Measurements from ENCODE around the gene ATG5.

DNA sequence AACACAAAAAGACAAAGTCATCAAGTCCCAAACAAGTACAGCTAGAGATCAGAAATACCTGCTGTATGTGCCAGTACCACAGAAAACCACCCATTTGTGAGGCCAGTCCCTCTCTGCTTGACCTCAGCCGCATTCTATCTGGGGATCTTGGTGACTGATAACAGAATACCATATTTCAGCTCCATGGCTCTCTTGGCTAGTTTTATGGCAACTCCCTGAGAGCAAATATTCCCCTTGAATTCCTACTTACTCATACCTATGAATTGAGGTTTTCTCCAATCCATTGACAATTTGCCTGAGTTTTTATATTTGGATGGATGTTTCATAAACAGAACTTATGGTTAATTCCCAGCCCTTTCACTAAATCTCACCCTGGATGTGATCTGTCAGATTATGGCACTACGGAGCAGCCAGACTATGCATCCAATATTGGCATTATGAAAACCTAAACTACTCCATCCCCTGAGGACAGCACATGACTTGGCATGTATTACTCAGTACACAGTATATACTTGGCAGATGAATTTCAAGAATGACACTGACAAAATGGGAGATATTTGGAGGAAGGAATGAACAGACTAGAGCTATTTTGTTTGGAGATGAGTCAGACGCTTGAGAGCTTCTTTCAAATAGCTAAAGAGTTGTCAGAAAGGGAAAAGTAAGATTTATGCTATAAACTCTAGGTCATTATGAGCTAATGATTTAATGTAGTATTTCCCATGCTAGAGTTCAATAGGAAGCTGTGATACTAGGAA lies 143.7 kb downstream of the ATG5 start:
- TF ChIP-seq POLR2AphosphoS5 (IDR thresholded peaks at IDR 0.05; ENCODE audit: low read depth, low read length) (peak; percentile 30; the same call in 1 of the 2 replicates), ELF1 (IDR thresholded peaks at IDR 0.05) (no peak), RAD21 (IDR thresholded peaks at IDR 0.05; ENCODE audit: low read length) (no peak), TAF1 (IDR thresholded peaks at IDR 0.05; ENCODE audit: borderline replicate concordance, low read depth, low read length) (no peak), TCF12 (IDR thresholded peaks at IDR 0.05) (peak; percentile 76), SMC3 (IDR thresholded peaks at IDR 0.05; ENCODE audit: low read depth, low read length) (no peak), YY1 (IDR thresholded peaks at IDR 0.05; ENCODE audit: low read depth) (no peak)
- TF ChIP-seq, protein P1, sequence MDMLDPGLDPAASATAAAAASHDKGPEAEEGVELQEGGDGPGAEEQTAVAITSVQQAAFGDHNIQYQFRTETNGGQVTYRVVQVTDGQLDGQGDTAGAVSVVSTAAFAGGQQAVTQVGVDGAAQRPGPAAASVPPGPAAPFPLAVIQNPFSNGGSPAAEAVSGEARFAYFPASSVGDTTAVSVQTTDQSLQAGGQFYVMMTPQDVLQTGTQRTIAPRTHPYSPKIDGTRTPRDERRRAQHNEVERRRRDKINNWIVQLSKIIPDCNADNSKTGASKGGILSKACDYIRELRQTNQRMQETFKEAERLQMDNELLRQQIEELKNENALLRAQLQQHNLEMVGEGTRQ (IDR thresholded peaks at IDR 0.05; ENCODE audit: borderline replicate concordance, low read depth, low read length) = no peak
- TF ChIP-seq, protein P2, sequence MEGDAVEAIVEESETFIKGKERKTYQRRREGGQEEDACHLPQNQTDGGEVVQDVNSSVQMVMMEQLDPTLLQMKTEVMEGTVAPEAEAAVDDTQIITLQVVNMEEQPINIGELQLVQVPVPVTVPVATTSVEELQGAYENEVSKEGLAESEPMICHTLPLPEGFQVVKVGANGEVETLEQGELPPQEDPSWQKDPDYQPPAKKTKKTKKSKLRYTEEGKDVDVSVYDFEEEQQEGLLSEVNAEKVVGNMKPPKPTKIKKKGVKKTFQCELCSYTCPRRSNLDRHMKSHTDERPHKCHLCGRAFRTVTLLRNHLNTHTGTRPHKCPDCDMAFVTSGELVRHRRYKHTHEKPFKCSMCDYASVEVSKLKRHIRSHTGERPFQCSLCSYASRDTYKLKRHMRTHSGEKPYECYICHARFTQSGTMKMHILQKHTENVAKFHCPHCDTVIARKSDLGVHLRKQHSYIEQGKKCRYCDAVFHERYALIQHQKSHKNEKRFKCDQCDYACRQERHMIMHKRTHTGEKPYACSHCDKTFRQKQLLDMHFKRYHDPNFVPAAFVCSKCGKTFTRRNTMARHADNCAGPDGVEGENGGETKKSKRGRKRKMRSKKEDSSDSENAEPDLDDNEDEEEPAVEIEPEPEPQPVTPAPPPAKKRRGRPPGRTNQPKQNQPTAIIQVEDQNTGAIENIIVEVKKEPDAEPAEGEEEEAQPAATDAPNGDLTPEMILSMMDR (IDR thresholded peaks at IDR 0.05) = no peak
- TF ChIP-seq, protein P3, sequence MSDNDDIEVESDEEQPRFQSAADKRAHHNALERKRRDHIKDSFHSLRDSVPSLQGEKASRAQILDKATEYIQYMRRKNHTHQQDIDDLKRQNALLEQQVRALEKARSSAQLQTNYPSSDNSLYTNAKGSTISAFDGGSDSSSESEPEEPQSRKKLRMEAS (IDR thresholded peaks at IDR 0.05; ENCODE audit: low read depth) = no peak
- TF ChIP-seq, protein P4, sequence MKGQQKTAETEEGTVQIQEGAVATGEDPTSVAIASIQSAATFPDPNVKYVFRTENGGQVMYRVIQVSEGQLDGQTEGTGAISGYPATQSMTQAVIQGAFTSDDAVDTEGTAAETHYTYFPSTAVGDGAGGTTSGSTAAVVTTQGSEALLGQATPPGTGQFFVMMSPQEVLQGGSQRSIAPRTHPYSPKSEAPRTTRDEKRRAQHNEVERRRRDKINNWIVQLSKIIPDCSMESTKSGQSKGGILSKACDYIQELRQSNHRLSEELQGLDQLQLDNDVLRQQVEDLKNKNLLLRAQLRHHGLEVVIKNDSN (IDR thresholded peaks at IDR 0.05; ENCODE audit: borderline replicate concordance, low read depth) = peak; percentile 57; the same call in 1 of the 2 replicates
- TF ChIP-seq, protein P5, sequence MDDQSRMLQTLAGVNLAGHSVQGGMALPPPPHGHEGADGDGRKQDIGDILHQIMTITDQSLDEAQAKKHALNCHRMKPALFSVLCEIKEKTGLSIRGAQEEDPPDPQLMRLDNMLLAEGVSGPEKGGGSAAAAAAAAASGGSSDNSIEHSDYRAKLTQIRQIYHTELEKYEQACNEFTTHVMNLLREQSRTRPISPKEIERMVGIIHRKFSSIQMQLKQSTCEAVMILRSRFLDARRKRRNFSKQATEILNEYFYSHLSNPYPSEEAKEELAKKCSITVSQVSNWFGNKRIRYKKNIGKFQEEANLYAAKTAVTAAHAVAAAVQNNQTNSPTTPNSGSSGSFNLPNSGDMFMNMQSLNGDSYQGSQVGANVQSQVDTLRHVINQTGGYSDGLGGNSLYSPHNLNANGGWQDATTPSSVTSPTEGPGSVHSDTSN (IDR thresholded peaks at IDR 0.05) = peak; percentile 92

Measured in SK-N-SH (cell line).